Thyroid gland (tissue), 4 donors: ENCODE measurements around the gene DDIT3. TPM values are rescaled to one million over a fixed set of nuclear protein-coding genes. Genes with fewer than 3 reads are reported as not detected.
"Not testable (repeated sequence)": the region's sequence is repeated elsewhere in the genome, so short reads cannot be mapped to it uniquely, and the experiment has no call there.

Source experiments
- DNase-seq, 2 donors: peaks; one replicate each; pipeline ENCODE4 v3.0.0-alpha.2; 2019
- H3K27ac ChIP-seq, 3 donors: fragments of 200-600 bp; sonication (generic); 1 replicate in 2 of 3; 2 replicates in 1 of 3; pipeline ENCODE4 v1.5.1; 2016 to 2019; ENCODE audit warnings: mild to moderate bottlenecking in 1 of 3, moderate library complexity in 1 of 3
- H3K27me3 ChIP-seq: fragments of 200-600 bp; sonication (generic); one replicate; pipeline ENCODE4 v1.5.1; 2019
- H3K36me3 ChIP-seq, 2 donors: fragments of 200-600 bp; sonication (generic); one replicate each; pipeline ENCODE4 v1.5.1; 2016 to 2019
- H3K4me1 ChIP-seq, 2 donors: fragments of 200-600 bp; sonication (generic); one replicate each; pipeline ENCODE4 v1.5.1; 2017 to 2019
- H3K4me3 ChIP-seq, 3 donors: fragments of 200-600 bp; sonication (generic); replicated peaks in 1 of 3; 1 replicate in 2 of 3; 2 replicates in 1 of 3; pipeline ENCODE4 v1.5.1; 2016; ENCODE audit warnings: mild to moderate bottlenecking in 1 of 3
- H3K9me3 ChIP-seq: fragments of 200-600 bp; sonication (generic); one replicate; pipeline ENCODE4 v1.5.1; 2017
- POLR2A ChIP-seq, 2 donors: fragments of 450-650 bp; IDR thresholded peaks; one replicate each; pipeline ENCODE4 v1.6.1; 2017; ENCODE audit warnings: antibody characterized with exemption in 2 of 2, mild to moderate bottlenecking in 2 of 2, moderate library complexity in 1 of 2
- WGBS, 2 donors: methylation state at CpG; one replicate each; pipeline ENCODE4 v1.1.5; 2017; 5-methylcytosine and 5-hydroxymethylcytosine counted together
- intact Hi-C: fragments of 100-400 bp; cut with DNase I; formaldehyde crosslinking; loops from one replicate; pipeline ENCODE4 v1.15.1; 2023
- total RNA-seq, 4 donors: library from RNA; depleted of rRNA; stranded (reverse); fragments of >200 nt; gene quantifications; one replicate each; pipeline ENCODE4 v1.2.3, GENCODE V29; 2016
- TF ChIP-seq, protein P1 (sequence below), 6 experiments: fragments of 200-600 bp in 3 of 6; fragments of 450-650 bp in 3 of 6; sonication (generic) in 3 of 6; IDR thresholded peaks; one replicate each; pipeline ENCODE4 v1.5.1; 2016 to 2019; ENCODE audit warnings: antibody characterized with exemption in 6 of 6, mild to moderate bottlenecking in 2 of 6, inconsistent platforms in 1 of 6, moderate library complexity in 1 of 6

Gene DDIT3
- total RNA-seq, 4 donors from 2014 or later = 44.5 to 71.3 (median 53.8) TPM

DNA sequence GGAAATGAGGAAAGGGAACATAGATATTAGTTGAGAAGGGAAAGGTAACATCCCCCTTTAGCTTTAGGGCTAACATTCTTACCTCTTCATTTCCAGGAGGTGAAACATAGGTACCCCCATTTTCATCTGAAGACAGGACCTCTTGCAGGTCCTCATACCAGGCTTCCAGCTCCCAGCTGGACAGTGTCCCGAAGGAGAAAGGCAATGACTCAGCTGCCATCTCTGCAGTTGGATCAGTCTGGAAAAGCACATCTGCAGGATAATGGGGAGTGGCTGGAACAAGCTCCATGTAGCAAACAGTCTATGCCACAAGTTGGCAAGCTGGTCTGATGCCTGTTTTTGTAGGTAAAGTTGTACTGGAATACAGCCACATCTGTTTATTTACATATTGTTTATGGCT is 3.1 kb downstream of the DDIT3 start:
- H3K9me3 ChIP-seq = no peaks in the 10 kb centered on the region
- peak overlapping the region in 2 of 3 donors; percentile 7 to 97 for H3K27ac ChIP-seq
- no peak for DNase-seq
- intact Hi-C loops = no loop called here
- TF ChIP-seq, protein P1, sequence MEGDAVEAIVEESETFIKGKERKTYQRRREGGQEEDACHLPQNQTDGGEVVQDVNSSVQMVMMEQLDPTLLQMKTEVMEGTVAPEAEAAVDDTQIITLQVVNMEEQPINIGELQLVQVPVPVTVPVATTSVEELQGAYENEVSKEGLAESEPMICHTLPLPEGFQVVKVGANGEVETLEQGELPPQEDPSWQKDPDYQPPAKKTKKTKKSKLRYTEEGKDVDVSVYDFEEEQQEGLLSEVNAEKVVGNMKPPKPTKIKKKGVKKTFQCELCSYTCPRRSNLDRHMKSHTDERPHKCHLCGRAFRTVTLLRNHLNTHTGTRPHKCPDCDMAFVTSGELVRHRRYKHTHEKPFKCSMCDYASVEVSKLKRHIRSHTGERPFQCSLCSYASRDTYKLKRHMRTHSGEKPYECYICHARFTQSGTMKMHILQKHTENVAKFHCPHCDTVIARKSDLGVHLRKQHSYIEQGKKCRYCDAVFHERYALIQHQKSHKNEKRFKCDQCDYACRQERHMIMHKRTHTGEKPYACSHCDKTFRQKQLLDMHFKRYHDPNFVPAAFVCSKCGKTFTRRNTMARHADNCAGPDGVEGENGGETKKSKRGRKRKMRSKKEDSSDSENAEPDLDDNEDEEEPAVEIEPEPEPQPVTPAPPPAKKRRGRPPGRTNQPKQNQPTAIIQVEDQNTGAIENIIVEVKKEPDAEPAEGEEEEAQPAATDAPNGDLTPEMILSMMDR (IDR thresholded peaks at IDR 0.05) = no peak
- no peak for TF ChIP-seq POLR2A (IDR thresholded peaks at IDR 0.05)
- no peak overlapping the region for H3K4me3 ChIP-seq
- WGBS, 2 donors = 0 to 38% methylated on average over 1 of the region's 1 CpG
- H3K36me3 ChIP-seq = peaks cover 44% of the 10 kb centered on the region in 2 donors
- no peaks in the 10 kb centered on the region for H3K27me3 ChIP-seq
- H3K4me1 ChIP-seq = peaks cover 30 to 40% of the 10 kb centered on the region in 2 donors

DNA sequence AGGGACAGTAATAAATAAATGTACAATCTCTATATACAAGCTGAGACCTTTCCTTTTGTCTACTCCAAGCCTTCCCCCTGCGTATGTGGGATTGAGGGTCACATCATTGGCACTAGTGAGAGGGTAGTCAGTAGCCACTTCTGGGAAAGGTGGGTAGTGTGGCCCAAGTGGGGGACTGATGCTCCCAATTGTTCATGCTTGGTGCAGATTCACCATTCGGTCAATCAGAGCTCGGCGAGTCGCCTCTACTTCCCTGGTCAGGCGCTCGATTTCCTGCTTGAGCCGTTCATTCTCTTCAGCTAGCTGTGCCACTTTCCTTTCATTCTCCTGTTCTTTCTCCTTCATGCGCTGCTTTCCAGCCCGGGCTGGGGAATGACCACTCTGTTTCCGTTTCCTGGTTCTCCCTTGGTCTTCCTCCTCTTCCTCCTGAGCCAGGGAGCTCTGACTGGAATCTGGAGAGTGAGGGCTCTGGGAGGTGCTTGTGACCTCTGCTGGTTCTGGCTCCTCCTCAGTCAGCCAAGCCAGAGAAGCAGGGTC is 3.6 kb downstream of the DDIT3 start:
- TF ChIP-seq, protein P1 (IDR thresholded peaks at IDR 0.05) = no peak
- Histone ChIP-seq H3K4me1 (peaks cover 25 to 35% of the 10 kb centered on the region in 2 donors), H3K9me3 (no peaks in the 10 kb centered on the region), H3K27ac (peak overlapping the region in 2 of 3 donors; percentile 7 to 97), H3K27me3 (no peaks in the 10 kb centered on the region), H3K36me3 (peaks cover 45 to 49% of the 10 kb centered on the region in 2 donors), H3K4me3 (no peak overlapping the region)
- intact Hi-C loops = no loop called here
- 90% methylated on average over 11 of the region's 11 CpGs for WGBS, 2 donors
- no peak for DNase-seq

DNA sequence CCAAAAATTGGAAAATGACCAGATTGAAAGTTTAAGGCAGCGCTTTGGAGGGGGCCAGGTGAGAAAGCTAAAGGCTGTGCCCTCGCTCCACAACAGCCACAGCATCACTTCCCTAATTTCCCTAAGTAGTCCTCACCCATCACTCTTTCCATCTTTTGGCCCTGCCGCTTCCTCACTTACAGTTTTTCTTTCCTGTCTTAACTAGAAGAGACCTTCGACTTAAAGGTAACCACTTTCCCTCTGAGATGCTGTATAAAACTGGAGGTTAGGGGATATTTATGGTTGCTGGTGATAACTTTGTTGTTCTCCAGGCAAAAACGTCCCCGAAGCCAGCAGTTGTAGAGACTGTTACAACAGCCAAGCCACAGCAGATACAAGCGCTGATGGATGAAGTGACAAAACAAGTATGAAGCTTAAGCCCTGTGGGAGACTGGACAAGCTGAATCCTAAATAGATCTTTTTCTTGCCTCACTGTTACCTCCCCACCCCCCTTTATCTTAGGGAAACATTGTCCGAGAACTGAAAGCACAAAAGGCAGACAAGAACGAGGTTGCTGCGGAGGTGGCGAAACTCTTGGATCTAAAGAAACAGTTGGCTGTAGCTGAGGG is 4.3 kb downstream of the DDIT3 start:
- Histone ChIP-seq H3K27ac (no peak overlapping the region), H3K4me3 (no peak overlapping the region), H3K9me3 (no peaks in the 10 kb centered on the region), H3K36me3 (peaks cover 45 to 51% of the 10 kb centered on the region in 2 donors), H3K27me3 (no peaks in the 10 kb centered on the region), H3K4me1 (peaks cover 19 to 29% of the 10 kb centered on the region in 2 donors)
- intact Hi-C loops = no loop called here
- 85 to 90% methylated on average over 11 of the region's 11 CpGs for WGBS, 2 donors
- no peak for TF ChIP-seq POLR2A (IDR thresholded peaks at IDR 0.05)
- TF ChIP-seq, protein P1 (IDR thresholded peaks at IDR 0.05) = no peak
- no peak for DNase-seq

DNA sequence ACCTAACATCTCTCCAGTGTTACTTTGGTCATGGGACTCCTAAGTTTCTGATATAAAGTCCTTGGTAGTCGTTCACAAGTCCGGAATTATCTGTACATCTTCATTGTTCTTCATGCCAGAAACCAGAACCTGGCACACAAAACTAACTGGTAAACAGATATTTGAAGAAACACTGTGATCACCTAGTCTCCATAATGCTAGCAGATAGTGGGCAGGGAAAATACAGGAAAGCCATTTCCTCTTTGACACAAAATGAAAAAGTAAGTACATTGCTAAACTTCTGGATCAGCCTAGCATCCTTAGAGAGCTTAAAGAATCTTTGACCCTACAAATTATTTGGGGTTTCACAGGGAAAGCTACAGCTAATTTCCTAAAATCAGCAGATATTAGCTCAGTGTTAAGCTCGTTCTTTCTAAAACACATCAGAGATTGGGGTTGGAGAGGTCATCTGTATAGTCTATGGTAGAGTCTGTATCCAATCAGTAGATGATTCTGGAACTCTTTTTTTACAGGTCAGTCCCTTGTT is 4.8 kb downstream of the DDIT3 start:
- TF ChIP-seq POLR2A (IDR thresholded peaks at IDR 0.05) = no peak
- TF ChIP-seq, protein P1 (IDR thresholded peaks at IDR 0.05) = no peak
- Histone ChIP-seq H3K27me3 (no peaks in the 10 kb centered on the region), H3K36me3 (peaks cover 45 to 51% of the 10 kb centered on the region in 2 donors), H3K4me1 (peaks cover 17 to 26% of the 10 kb centered on the region in 2 donors), H3K27ac (no peak overlapping the region), H3K4me3 (no peak overlapping the region), H3K9me3 (no peaks in the 10 kb centered on the region)
- intact Hi-C loops = no loop called here
- WGBS, 2 donors = 83 to 86% methylated on average over 3 of the region's 3 CpGs
- no peak for DNase-seq

DNA sequence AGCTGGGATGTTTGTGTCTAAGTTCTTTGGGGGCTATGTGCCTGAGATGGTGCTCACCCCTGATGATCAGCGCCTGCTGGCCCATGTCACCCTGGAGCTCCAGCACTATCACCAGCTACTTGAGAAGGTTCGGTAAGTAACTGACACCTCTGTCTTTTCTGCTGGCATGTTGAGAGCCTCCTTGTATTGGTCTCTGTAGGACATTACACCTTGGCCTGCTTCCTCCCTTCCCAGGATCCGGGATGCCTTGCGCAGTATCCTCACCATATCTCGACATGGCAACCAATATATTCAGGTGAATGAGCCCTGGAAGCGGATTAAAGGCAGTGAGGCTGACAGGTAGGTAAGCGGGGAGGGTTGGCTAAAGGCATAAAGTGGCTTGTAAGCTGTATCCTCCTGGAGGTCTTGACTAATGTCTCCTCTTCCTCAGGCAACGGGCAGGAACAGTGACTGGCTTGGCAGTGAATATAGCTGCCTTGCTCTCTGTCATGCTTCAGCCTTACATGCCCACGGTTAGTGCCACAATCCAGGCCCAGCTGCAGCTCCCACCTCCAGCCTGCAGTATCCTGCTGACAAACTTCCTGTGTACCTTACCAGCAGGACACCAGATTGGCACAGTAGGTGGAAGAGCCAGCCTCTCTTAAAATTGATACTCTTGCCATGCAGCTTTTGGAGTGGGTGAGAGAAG is 5.5 kb downstream of the DDIT3 start:
- H3K9me3 ChIP-seq = no peaks in the 10 kb centered on the region
- TF ChIP-seq, protein P1 (IDR thresholded peaks at IDR 0.05) = no peak
- TF ChIP-seq POLR2A (IDR thresholded peaks at IDR 0.05) = no peak
- intact Hi-C loops = no loop called here
- H3K4me1 ChIP-seq = peaks cover 17 to 26% of the 10 kb centered on the region in 2 donors
- H3K27ac ChIP-seq = no peak overlapping the region
- no peaks in the 10 kb centered on the region for H3K27me3 ChIP-seq
- no peak for DNase-seq
- 83 to 88% methylated on average over 9 of the region's 9 CpGs for WGBS, 2 donors
- peaks cover 47 to 51% of the 10 kb centered on the region in 2 donors for H3K36me3 ChIP-seq
- no peak overlapping the region for H3K4me3 ChIP-seq

DNA sequence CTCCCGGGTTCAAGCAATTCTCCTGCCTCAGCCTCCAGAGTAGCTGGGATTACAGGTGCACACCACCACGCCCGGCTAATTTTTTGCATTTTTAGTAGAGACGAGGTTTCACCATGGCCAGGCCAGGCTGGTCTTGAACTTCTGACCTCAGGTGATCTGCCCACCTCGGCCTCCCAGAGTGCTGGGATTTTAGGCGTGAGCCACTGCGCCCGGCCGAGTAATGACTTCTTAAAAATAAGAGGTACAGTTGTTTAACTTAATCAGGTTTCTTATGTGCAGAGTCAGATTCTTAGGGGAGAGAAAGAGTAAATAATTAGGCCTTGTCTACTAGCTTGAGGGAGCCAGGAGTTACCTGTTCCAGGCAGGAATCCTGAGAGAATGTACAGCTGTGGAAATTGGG is 6.1 kb downstream of the DDIT3 start:
- H3K27me3 ChIP-seq, H3K27ac ChIP-seq, H3K4me3 ChIP-seq, DNase-seq, H3K9me3 ChIP-seq, intact Hi-C loops: not testable (repeated sequence)
- WGBS, 2 donors = 95 to 97% methylated on average over 9 of the region's 9 CpGs
- Histone ChIP-seq H3K4me1 (peaks cover 17 to 24% of the 10 kb centered on the region in 2 donors), H3K36me3 (peaks cover 51 to 53% of the 10 kb centered on the region in 2 donors)

DNA sequence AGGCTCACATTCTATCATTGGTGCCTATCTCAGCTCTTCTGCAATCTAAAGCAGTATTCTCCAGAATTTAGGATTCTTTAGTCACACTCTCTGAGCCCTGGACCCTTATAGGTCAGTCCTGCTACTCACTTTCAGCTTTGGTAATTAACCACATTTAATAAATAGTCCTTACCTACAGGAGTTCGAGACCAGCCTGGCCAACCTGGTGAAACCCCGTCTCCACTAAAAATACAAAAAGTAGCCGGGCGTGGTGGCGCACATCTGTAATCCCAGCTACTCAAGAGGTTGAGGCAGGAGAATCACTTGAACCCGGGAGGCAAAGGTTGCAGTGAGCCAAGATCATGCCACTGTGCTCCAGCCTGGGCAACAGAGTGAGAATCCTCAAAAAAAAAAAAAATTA is 6.6 kb downstream of the DDIT3 start:
- WGBS, 2 donors = 81 to 93% methylated on average over 6 of the region's 6 CpGs
- H3K4me3 ChIP-seq, H3K9me3 ChIP-seq, intact Hi-C loops, DNase-seq, H3K27ac ChIP-seq, H3K27me3 ChIP-seq: not testable (repeated sequence)
- peaks cover 51 to 54% of the 10 kb centered on the region in 2 donors for H3K36me3 ChIP-seq
- H3K4me1 ChIP-seq = peaks cover 11 to 19% of the 10 kb centered on the region in 2 donors
